Smooth muscle cell (in vitro differentiated cells): ENCODE results near the gene ADCY9. TPM values are rescaled to one million over a fixed set of nuclear protein-coding genes. Genes with fewer than 3 reads are reported as not detected.

Experiments used
- DNase-seq: peaks from one replicate; lab custom pipeline; 2025; ENCODE audit not compliant: unreplicated experiment; lab: John Stamatoyannopoulos, UW
- H2AFZ ChIP-seq: fragments of 200-600 bp; sonication (generic); 2 replicates; pipeline ENCODE4 v1.6.0; 2016; ENCODE audit warnings: antibody characterized with exemption, low read depth, mild to moderate bottlenecking
- H3F3A ChIP-seq: fragments of 200-600 bp; sonication (generic); 2 replicates; pipeline ENCODE4 v1.6.0; 2017; ENCODE audit warnings: antibody characterized with exemption, low read depth
- H3K27ac ChIP-seq: fragments of 200-600 bp; sonication (generic); 2 replicates; pipeline ENCODE4 v1.5.1; 2016; ENCODE audit warnings: low read depth, mild to moderate bottlenecking
- H3K27me3 ChIP-seq: fragments of 200-600 bp; sonication (generic); 2 replicates; pipeline ENCODE4 v1.6.1; 2016; ENCODE audit warnings: low read depth, mild to moderate bottlenecking
- H3K36me3 ChIP-seq: fragments of 200-600 bp; sonication (generic); 2 replicates; pipeline ENCODE4 v1.5.1; 2016; ENCODE audit warnings: low read depth
- H3K4me1 ChIP-seq: fragments of 200-600 bp; sonication (generic); 2 replicates; pipeline ENCODE4 v1.5.1; 2016; ENCODE audit warnings: low read depth
- H3K4me2 ChIP-seq: fragments of 200-600 bp; sonication (generic); 2 replicates; pipeline ENCODE4 v1.6.0; 2016; ENCODE audit warnings: mild to moderate bottlenecking
- H3K4me3 ChIP-seq: fragments of 200-600 bp; sonication (generic); 2 replicates; pipeline ENCODE4 v1.5.1; 2016; ENCODE audit warnings: mild to moderate bottlenecking
- H3K79me2 ChIP-seq: fragments of 200-600 bp; sonication (generic); 2 replicates; pipeline ENCODE4 v1.6.0; 2016; ENCODE audit warnings: low read depth, mild to moderate bottlenecking
- H3K9ac ChIP-seq: fragments of 200-600 bp; sonication (generic); 2 replicates; pipeline ENCODE4 v1.6.0; 2016; ENCODE audit warnings: low read depth
- H3K9me3 ChIP-seq: fragments of 200-600 bp; sonication (generic); replicated peaks from 2 replicates; pipeline ENCODE4 v1.5.1; 2016; ENCODE audit warnings: low read depth
- H4K20me1 ChIP-seq: fragments of 200-600 bp; sonication (generic); 2 replicates; pipeline ENCODE4 v1.6.0; 2016; ENCODE audit warnings: low read depth
- WGBS: methylation state at CpG from one replicate; pipeline ENCODE4 v1.1.7; 2016; ENCODE audit warnings: low lambda C conversion rate; 5-methylcytosine and 5-hydroxymethylcytosine counted together
- polyA plus RNA-seq: library from polyadenylated mRNA; unstranded; fragments of >200 nt; fragmentation: Nextera tagmentation; extraction: Ambion mirVana; gene quantifications from 2 replicates; pipeline ENCODE4 v1.2.1, GENCODE V29; 2016
- total RNA-seq: library from RNA; depleted of rRNA; stranded (reverse); fragments of >200 nt; gene quantifications from 2 replicates; pipeline ENCODE4 v1.2.3, GENCODE V29; 2014
- TF ChIP-seq, protein P1 (sequence below): fragments of 200-600 bp; sonication (generic); IDR thresholded peaks from 2 replicates; pipeline ENCODE4 v1.5.1; 2017; ENCODE audit warnings: borderline replicate concordance, mild to moderate bottlenecking, antibody characterized with exemption; ENCODE audit not compliant: insufficient read depth, poor library complexity, severe bottlenecking

The ADCY9 gene
- total and polyA plus RNA-seq, 2 experiments from 2014 or later, result 7.2 to 8.9 TPM

DNA sequence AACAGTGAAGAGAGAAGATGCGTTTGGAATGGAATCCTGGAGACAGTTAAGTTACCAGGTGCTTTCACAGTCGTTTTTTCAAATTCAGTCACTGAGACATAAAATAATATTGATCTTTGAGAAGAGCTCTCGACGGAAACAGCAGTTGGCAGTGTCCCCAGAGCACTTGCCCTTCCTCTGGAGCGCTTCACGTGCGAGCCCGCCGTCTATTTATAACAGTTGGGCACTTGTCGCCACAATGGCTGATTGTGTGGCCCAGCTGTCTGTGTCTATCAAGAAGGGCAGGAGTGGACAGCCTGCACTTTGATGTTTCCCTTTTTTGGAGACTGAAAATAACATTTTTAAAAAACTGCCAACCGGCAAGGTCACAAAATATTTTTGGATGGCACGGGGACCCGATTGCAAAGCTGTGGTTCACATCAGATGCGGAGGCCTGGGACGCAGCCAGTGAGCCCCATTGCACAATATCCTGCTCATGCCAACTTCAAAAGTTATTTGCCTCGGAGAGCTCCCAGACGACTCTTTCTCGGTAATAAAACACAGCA is 62.9 kb downstream of the ADCY9 start:
- no peak overlapping the region for H3K9ac ChIP-seq

GRCh38 chr16:4052801-4053293 is 63.4 kb downstream of the ADCY9 start:
- H3K4me1 ChIP-seq, result peaks cover 10% of the 10 kb centered on the region
- H2AFZ ChIP-seq, result no peak overlapping the region
- peaks cover 3% of the 10 kb centered on the region for H3F3A ChIP-seq
- no peaks in the 10 kb centered on the region for H3K27me3 ChIP-seq
- H3K36me3 ChIP-seq, result no peaks in the 10 kb centered on the region
- no peak overlapping the region for H3K4me3 ChIP-seq
- H3K27ac ChIP-seq, result peak overlapping the region; percentile 74
- no peak for DNase-seq
- H3K79me2 ChIP-seq, result no peaks in the 10 kb centered on the region
- no peaks in the 10 kb centered on the region for H4K20me1 ChIP-seq
- no peaks in the 10 kb centered on the region for H3K9me3 ChIP-seq
- TF ChIP-seq, protein P1, sequence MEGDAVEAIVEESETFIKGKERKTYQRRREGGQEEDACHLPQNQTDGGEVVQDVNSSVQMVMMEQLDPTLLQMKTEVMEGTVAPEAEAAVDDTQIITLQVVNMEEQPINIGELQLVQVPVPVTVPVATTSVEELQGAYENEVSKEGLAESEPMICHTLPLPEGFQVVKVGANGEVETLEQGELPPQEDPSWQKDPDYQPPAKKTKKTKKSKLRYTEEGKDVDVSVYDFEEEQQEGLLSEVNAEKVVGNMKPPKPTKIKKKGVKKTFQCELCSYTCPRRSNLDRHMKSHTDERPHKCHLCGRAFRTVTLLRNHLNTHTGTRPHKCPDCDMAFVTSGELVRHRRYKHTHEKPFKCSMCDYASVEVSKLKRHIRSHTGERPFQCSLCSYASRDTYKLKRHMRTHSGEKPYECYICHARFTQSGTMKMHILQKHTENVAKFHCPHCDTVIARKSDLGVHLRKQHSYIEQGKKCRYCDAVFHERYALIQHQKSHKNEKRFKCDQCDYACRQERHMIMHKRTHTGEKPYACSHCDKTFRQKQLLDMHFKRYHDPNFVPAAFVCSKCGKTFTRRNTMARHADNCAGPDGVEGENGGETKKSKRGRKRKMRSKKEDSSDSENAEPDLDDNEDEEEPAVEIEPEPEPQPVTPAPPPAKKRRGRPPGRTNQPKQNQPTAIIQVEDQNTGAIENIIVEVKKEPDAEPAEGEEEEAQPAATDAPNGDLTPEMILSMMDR, result no peak
- H3K9ac ChIP-seq, result no peak overlapping the region
- H3K4me2 ChIP-seq, result no peak overlapping the region
- 90% methylated on average over 20 of the region's 20 CpGs for WGBS

More for the DNA sequence above, 62.9 kb downstream of the ADCY9 start:
- Histone ChIP-seq H3K4me2 (peak overlapping the region; percentile 78), H3K36me3 (no peaks in the 10 kb centered on the region), H3K4me1 (peaks cover 10% of the 10 kb centered on the region), H3K79me2 (no peaks in the 10 kb centered on the region), H3F3A (peaks cover 3% of the 10 kb centered on the region), H3K27ac (peak overlapping the region; percentile 74), H2AFZ (no peak overlapping the region), H3K9me3 (no peaks in the 10 kb centered on the region), H3K4me3 (no peak overlapping the region), H3K27me3 (no peaks in the 10 kb centered on the region), H4K20me1 (no peaks in the 10 kb centered on the region)
- TF ChIP-seq, protein P1, result no peak
- 69% methylated on average over 18 of the region's 18 CpGs for WGBS
- DNase-seq, result no peak

DNA sequence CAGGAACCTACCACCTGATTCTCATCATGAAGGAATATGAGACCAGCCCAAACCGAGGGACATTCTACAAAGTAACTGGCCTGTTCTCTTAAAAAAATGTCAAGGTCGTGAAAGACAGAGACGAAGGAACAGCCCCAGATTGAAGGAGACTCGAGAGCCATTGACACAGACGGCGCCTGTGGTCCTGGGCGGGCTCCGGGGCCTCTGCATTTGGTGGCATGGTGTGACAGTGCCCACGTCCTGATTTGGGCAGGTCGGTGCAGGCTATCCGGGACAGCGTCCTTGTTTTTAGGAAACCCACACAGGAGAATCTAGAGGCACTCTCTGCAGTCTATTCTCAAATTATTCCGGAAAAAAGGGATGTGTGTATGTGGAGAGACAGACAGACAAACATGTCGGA is 64.1 kb downstream of the ADCY9 start:
- TF ChIP-seq, protein P1, result no peak
- no peak for DNase-seq
- Histone ChIP-seq H3K27me3 (no peaks in the 10 kb centered on the region), H4K20me1 (no peaks in the 10 kb centered on the region), H3K79me2 (no peaks in the 10 kb centered on the region), H3K9me3 (no peaks in the 10 kb centered on the region), H3K4me1 (peaks cover 10% of the 10 kb centered on the region), H3K36me3 (no peaks in the 10 kb centered on the region), H3K4me3 (no peak overlapping the region), H2AFZ (no peak overlapping the region), H3F3A (peaks cover 3% of the 10 kb centered on the region), H3K9ac (no peak overlapping the region), H3K27ac (no peak overlapping the region), H3K4me2 (no peak overlapping the region)
- 93% methylated on average over 14 of the region's 14 CpGs for WGBS

DNA sequence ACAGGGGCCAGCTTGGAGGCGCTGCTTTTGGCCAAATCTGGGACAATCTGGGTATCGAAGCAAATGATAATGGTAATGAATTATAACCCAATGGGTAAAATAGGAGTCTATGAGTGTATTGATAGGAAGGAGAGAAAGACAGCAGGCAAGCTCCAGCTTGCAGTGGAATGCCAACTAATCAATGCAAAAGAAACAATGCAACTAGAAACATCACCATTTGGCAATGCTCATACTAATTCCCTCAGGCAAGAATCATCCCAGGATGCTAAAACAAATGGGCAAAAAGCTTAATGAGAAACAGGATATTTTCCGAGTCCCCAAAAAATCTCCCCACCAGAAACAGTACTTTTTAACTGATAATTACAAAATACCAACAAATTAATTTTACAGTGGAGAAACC is 64.7 kb downstream of the ADCY9 start:
- no peak overlapping the region for H3K27ac ChIP-seq

More for the DNA sequence above, 64.7 kb downstream of the ADCY9 start:
- Histone ChIP-seq H3K4me3 (no peak overlapping the region), H3K9me3 (no peaks in the 10 kb centered on the region), H3K79me2 (no peaks in the 10 kb centered on the region), H3K27me3 (no peaks in the 10 kb centered on the region), H3K4me1 (peaks cover 10% of the 10 kb centered on the region), H4K20me1 (no peaks in the 10 kb centered on the region), H3K9ac (no peak overlapping the region), H3K4me2 (no peak overlapping the region), H2AFZ (no peak overlapping the region), H3K36me3 (no peaks in the 10 kb centered on the region), H3F3A (peaks cover 3% of the 10 kb centered on the region)
- WGBS, result 97% methylated on average over 3 of the region's 3 CpGs
- TF ChIP-seq, protein P1, result no peak
- no peak for DNase-seq
